D721Med (cell line): ENCODE results near the gene INMT.

Source experiments
- DNase-seq: peaks from one replicate; pipeline ENCODE4 v3.0.0; 2011; ENCODE audit warnings: low spot score; ENCODE audit not compliant: insufficient read length
- FAIRE-seq: peaks from 2 replicates; lab custom pipeline; 2011; peaks lifted over from hg19 to GRCh38; lab: Jason Lieb, UNC
- CTCF ChIP-seq: IDR thresholded peaks from 2 replicates; pipeline ENCODE4 v1.5.1; 2012; ENCODE audit warnings: mild to moderate bottlenecking, control low read depth; ENCODE audit not compliant: insufficient read depth; ENCODE audit errors: missing control alignments

Gene INMT

GRCh38 chr7:30707391-30708357 lies 44.3 kb upstream of the INMT start:
- FAIRE-seq (no peak), DNase-seq (no peak)
- TF ChIP-seq CTCF: no peak

- DNase-seq (no peak), FAIRE-seq (no peak)
- no peak for TF ChIP-seq CTCF
Observed at GRCh38 chr7:30708412-30708811, 43.5 kb upstream of the INMT start.

GRCh38 chr7:30708983-30709382 lies 43.0 kb upstream of the INMT start:
- FAIRE-seq (no peak), DNase-seq (no peak)
- no peak for TF ChIP-seq CTCF

GRCh38 chr7:30709549-30709948 lies 42.4 kb upstream of the INMT start:
- no peak for FAIRE-seq
- no peak for TF ChIP-seq CTCF
- no peak for DNase-seq

- no peak for TF ChIP-seq CTCF
- FAIRE-seq (no peak), DNase-seq (no peak)
Observed at GRCh38 chr7:30710669-30711068, 41.3 kb upstream of the INMT start.

- TF ChIP-seq CTCF: no peak
- DNase-seq (no peak), FAIRE-seq (no peak)
Observed at GRCh38 chr7:30713392-30713791, 38.5 kb upstream of the INMT start.

- TF ChIP-seq CTCF: no peak
- no peak for DNase-seq
- FAIRE-seq: no peak
Observed at GRCh38 chr7:30714129-30714528, 37.8 kb upstream of the INMT start.
